ENCODE data around the gene PTPRK.

DNA sequence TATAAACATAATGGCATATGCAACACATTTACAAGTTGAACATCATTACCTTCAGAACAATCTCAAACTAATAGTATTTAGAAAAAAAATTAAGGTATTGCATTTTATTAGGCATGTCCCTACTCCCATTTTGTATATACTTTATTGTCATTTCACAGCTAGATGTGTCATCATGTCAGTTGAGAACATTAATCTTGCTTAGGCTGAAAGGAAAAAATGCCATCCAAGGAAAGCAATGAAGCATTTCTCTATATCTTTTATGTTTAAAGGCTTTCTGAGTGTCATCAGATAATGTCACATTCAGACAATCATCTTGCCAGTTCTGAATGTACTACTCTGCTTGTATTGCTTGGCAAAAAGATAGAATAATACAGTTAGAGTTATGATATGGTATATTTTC lies 390.7 kb downstream of the PTPRK start:
- TF ChIP-seq, protein P1, sequence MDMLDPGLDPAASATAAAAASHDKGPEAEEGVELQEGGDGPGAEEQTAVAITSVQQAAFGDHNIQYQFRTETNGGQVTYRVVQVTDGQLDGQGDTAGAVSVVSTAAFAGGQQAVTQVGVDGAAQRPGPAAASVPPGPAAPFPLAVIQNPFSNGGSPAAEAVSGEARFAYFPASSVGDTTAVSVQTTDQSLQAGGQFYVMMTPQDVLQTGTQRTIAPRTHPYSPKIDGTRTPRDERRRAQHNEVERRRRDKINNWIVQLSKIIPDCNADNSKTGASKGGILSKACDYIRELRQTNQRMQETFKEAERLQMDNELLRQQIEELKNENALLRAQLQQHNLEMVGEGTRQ (IDR thresholded peaks at IDR 0.05; ENCODE audit: low read depth, low read length): no peak
- TF ChIP-seq, protein P1 (CRISPR knock-in tag; IDR thresholded peaks at IDR 0.05; ENCODE audit: borderline replicate concordance): no peak
- TF ChIP-seq TARDBP (CRISPR knock-in tag; IDR thresholded peaks at IDR 0.05): no peak

All from HepG2 (cell line).